HK-2 (cell line): Measurements from ENCODE around the gene HES3.
A peak's percentile ranks its signal among the peaks of the same experiment; 100 is the strongest.

Source experiments
- DNase-seq: peaks from one replicate; pipeline ENCODE4 v3.0.0-alpha.2; 2018; ENCODE audit not compliant: unreplicated experiment

Gene HES3

DNA sequence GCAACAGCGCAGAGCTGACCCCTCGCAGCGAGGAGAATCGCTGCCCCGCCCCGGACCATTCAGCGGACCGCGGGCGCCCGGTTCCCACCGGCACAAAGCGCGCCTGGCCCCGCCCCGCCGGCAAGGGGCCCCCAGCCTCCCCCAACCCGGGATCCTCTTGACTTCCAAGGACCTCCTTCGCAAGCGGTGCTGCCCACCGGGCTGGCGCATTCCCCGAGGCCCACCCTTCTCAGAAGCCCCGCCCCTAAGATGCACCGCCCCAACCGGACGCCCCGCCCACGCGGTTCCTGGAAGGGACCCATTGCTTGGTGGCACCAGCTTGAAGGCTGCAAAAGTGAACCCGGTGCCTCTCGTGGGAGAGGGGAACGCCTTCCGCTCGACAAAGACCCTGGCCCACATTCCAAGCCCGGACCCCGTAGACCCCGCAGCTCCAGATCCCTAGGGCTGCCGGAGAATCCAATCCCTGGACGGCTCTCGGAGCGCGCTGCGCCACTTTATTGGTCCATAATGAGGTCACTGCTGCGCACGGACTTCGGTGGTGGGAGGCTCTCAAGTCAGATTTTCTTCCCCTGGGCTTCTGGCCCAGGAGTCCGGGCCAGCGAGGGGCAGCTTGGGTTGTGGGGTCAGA is 2.0 kb downstream of the HES3 start:
- no peak for DNase-seq

DNA sequence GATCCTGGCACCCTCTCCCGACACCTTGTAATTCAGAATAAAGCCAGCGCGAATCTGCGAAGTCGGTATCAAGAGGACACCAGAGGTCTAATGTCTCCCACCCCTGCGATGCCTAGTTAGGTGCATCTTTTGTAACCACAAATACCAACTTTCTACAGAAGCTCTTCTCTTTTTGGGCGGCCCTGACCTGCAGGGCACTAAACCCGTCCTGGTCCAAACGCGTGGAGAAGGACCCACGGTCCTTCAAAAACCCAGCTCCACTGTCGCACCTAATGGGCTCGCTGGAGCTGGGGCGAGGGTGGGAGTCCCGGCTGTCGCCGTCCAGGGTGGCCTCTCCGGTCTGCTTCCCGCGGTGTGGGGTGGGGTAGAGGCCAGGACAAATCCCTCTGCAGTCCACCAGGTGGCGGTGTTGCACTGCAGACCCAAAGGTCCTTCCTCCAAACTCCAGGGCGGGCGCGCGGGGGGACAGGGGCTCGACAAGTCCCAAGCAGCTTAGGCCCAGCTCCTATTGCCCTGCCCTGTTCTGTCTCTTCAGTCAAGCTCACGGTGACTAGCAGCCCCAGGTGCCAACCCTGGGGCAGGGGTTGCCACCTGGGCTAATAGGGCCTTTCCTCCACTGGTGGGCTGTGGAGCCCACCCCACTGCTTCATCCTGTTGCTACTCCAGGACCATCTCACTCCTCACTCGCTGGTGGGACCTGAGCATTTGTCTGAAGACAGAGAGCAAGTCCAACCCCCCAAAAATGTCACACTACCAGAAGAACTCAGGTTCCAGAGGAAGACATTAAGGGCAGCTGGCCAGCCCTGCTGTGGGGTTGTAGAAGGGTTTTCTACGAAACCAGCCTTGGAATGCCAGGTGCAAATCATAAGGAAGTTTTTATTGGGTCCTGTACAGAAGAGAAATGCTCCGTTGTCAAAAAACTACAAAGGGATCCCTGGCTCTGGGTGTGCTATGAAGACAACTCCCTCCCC is 2.8 kb downstream of the HES3 start:
- peak; percentile 79 for DNase-seq

DNA sequence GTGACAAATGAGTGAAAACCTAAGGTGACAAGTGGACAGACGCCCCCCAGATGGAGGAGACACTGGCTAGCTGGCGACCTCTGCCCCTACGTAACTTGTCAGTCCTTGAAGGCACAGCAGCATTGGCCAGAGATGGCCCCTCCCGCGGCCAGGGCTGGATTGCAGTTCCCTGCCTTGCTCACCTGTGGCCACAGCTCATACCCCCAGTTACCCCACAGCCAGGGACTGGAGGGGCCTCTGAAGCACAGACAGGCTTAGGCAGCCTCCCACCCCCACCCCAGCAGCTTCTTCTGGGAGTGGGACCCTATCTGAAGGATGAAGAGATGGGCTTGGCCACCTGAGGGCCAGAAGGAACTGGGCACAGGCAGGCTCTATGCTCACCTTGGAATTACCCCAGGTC is 3.7 kb downstream of the HES3 start:
- no peak for DNase-seq

DNA sequence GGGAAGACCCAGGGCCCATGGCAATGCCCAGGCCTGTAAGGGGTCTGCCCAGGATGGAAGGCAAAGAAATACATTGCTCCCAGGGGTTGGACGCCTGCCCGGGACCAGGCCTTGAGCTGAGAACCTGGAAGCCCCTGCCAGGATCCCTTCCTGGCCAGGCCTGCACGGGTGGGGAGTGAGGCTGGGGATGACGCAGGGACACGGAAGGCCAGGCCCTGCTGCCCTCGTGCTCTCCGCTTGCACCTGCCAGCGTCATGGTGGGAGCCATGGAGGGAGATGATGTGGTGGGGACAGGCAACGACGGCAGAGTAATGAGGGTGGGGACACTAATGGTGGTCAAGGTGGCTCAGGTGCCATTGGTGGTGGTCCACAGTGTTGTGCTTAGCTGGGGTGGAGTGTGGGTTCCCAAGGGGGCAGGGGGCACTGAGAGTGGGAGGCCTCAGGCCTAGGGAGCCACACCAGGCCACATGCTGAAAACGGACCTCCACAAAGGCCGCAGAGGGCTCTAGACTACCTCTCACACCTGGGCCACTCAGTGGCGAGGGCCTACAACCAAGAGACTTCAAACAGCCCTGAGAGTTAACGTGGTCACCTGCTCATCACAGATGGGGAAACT is 4.3 kb downstream of the HES3 start:
- DNase-seq: no peak

DNA sequence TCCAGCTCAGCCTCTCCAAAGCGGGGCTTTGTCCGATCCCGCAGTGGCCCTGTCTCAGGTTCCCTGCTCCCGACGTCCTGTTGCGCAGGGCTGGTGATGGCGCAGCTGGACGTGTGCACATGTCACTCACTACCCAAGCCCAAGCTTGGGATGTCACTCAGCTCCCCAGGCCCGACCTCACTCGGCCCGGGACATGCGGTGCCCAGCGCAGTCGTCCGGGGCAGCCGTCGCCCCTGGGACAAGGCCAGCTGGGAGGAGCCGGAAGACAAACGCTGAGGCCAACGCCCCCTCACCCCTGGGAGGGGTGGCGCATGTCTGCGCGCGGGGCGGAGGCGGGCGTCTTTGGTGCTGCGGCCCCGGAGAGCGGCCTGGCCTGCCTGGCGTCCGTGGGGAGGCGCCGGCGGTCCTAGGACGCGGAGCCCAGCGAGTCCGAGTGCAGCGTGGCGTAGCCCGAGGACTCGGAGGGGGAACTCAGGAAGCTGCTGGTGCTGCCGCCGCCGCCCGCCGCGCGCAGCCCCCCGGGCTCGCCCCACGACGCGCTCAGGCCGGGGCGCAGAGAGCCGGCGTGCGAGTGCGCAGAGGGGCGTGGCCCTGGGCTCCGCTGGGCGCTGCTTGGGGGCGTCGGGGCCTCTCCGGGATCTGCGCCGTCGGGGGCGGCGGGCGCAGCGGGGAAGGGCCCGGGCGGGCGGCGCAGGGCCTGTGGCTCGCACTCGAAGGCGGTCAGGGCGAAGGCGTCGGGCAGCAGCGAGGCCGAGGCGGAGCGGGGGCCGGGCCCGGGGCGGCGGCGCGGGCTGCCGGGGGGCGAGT is 5.2 kb downstream of the HES3 start:
- DNase-seq: no peak

DNA sequence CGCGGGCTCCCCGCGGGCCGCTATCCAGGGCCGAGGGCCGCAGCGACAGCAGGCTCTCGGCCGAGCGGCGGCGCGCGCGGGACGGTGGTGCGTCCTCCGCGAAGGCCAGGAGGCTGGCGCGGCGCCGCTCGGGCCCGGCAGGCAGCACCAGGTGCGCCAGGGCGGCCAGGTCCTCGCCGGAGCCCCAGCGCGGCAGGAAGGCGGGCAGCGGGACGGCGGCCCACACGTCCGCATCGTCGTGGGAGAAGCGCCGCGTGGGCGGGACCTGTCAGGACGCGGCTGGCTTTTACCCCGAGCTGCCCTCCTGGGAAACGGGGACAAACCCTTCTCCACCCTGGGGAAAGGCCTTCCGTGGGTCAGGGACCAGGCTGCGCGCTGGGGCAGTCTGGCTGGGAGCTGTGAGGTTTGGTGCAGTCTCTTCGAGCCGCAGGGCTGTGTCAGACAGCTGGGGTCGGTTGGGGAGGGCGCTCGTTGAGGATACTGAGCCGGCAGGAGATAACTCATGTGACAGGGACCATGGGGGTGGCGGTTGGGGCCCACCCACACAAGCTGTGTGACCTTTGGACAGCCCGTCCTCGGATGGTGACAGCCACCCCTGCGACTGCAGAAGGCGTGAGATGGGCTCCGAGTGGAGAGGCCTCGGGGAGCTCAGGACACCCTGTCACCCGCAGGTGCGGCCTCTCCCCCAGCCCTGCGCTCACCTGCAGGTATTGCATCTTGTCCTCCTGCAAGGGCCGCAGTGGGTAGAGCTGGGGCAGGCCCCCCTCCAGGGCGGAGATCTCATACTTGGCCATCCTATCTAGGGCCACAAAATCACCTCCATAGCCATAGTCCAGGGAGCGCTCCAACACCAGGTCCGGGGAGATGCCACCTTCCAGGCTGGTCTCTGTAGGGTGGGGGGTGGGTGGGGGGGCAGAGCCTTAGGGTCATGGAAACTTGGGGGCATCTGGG is 6.0 kb downstream of the HES3 start:
- no peak for DNase-seq

DNA sequence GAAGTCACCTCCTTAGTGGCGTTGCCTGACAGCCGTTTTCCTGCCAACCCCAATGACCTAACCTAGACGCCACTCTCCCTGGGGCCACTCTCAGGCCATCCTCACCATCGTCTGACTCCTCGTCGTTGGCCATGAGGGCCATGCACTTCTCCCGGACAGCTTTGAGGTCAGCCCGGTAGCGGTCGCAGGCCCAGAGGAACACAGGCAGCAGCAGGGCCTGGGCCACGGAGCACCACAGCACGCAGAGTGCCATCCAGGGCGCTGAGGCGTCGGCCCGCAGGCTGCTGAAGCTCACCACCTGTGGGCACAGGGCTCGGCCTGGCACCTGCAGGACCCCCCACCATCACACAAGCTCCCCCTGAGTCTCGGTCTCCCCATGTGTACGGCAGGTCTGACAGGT is 7.3 kb downstream of the HES3 start:
- DNase-seq: no peak

DNA sequence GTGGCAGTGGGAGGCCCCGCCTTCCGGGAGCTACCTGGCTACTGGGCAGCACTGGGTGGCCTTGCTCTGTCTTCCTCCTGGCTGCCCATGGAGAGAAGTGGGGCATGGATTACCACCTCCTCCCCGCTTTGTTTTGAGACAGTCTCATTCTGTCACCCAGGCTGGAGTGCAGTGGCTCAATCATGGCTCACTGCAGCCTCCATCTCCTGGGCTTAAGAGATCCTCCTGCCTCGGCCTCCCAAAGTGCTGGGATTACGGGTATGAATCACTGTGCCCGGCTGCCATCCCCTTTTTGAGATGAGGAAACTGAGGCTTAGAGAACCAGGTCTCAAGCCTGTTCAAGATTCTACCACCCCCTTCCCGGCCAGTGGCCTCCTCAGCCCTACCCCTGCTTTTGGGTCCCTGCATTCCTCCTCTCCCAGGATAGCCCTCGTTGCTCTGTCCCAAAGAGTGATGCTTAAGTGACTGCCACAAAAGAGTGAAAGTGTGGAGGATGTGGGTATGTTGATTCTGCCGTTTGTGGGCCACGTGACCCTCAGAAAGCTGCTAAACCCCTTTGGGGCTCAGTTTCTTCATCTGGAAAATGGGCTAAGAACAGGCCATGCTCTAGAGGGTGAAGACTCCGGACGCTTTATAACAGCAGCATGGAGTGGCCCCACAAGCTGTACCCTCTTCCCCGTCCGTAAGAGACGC is 7.8 kb downstream of the HES3 start:
- DNase-seq: no peak

DNA sequence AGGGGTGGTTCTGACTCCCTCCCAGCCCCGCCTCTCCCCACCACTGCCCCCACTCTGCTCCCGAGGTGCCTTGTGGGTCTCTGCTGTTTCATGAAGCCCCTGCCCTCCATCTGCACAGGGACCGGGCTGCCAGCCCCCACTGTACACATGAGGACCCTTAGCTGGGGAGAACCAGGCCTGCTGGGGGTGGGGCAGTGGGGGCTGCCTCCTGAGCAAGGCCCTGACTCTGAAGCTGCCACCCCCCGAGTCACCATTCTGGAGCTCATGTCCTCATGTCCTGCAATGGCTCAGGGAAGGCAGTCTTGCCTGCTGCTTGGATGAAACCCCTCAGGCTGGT is 8.4 kb downstream of the HES3 start:
- no peak for DNase-seq

DNA sequence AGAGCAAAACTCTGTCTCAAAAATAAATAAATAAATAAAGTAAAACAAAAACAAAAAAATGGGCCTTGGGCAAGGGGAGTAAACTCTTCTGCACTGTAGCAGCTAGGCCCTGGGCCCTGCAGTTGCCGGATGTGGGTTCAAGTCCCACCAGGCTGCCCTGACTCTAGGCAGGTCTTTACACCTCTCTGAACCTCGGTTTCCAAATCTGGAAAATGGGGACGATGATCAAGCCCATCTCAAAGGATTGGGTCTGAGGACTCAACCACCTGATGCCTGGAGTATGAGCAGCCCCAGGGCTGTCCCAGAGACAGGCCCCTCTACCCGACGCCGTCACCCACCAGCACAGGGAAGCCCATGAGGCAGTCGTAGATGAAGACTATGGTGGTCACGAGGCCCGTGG is 9.4 kb downstream of the HES3 start:
- DNase-seq: no peak

DNA sequence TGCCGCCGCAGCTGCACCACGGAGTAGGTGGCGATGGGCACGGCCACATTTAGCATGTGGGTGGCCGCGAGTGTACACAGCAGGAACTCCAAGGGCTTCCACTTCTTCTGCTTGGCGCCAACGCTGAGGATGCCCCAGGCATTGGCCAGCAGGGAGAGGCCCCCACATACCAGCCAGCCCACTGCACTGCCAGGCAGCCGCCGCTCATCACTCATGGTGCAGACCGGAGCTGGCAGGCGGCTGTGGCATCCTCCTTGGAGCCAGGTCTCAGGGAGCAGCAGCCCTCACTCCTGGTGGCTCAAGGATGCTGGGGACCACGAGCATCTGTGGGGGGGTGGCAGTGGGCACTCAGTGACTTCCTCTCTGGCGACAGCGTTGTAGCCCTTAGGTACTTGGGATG is 10.7 kb downstream of the HES3 start:
- DNase-seq: no peak

DNA sequence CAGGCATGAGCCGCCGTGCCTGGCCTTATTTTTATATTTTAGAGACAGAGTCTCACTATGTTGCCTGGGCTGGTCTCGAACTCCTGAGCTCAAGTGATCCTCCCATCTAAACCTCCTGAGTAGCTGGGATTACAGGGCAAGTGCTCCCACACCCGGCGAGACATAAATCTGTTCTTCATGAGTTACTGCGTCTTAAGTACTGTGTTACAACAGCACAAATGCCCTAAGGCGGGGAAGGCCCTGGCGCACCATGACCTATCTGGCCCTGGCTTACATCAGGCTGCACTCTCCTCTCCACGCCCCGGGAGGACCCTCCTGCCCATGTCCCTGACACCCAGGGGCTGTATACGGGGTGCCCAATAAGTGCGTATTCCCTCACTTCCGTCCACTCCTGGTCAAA is 12.7 kb downstream of the HES3 start:
- DNase-seq: no peak

DNA sequence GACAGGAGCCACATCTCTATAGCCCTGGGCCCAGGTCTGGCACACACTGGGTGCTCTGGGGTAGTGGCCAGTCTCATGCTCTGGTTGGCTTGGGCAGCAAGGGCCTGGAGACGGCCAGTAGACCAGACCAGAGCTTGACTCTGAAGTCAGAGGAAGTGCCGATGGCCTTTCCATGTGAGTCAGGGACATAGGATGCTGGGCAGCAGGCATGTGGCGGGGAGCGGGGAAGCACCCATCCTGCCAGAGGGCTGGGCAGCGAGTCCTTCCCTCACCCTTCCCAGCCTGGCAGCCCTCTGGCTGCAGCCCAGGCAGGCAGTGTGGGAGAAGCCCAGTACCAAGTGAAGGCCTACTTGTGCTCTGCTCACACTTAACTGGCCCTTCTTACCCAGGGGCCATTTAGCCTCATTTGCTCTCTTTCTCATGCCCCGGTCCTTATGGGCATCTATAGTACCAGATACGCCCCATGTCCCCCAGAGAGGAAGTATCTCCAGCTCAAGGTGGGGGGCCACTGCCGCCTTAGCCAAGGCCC is 13.6 kb downstream of the HES3 start:
- no peak for DNase-seq

DNA sequence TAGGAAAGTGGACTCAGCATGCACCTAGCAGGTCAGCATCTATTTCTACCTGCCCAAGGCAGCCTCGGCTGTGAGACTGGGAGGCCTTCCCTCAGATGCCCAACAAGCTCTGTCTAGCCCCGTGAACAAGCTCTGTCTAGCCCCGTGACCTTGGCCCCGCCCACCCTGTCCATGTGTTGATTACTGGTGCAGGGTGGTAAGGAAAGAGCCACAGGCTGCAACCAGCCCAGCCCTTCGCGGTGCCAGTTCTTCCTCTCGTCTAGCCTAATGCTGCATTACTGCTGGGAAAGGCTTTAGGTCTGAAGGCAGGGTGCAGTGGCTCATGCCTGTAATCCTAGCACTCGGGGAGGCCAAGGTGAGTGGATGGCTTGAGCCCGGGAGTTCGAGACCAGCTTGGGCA is 14.7 kb downstream of the HES3 start:
- DNase-seq: no peak

DNA sequence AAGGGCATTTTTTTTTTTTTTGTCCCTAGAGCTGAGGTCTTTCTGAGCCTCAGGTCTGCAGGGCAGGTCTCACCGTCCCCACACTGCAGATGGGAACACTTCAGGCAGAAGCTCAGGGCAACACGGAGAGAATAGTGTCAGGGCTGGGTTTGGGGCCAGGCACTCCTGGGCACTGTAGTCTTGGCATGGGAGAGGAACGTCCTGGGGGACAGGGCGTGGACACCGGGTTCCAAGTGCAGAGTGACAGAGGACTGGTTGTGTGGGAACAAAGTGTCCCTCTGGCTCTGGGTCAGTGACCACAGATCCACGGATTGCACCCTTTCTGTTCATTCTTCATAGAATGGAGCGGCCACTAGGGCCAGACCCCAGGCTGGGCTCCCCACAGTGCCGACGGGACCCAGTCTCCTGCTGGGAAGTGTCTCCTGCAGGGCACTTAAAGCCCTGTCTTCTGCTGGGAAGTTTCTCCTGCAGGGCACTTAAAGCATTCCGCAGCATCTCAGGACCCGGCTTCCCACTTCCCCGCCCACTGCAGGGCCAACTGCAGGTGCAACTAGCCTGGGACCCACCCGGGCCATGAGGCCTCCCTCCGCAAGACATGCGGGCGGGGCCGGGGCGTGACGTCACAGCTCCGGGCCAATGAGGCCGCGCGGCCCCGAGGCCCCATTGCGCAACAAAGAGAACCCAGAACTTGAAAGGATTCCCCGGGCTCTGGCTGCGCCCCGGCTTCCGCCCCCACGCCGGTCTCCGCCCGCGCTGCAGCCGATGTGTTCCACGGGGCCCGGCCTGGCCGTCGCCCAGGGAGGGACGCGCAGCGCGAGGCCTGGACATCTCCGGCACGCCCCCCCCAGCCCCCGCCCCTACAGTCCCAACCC is 15.7 kb downstream of the HES3 start:
- peak; percentile 63 for DNase-seq

DNA sequence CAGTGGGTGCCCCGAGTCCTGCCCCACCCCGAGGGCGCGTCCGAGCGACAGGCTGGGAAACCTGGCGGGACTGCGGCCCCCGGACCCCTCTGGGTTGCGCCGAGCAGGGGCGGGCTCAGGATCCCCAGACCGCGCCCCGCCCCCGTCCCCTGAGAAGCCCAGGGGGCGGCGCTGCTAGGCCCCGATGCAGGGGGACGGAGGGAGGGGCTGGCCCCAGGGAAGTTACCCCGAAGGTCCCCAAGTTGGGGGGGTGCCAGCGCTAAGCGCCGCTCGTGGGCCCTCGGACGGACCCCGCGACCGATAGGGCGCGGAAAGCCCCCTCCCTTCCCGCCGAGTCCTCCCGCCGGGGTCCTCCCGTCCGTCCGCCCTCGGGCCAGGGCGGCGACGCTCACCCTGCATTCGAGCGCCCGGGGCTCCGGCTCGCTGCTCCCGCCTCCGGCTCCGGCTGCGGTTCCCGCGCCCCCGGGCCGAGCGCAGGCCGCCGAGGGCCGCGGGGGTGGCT is 16.5 kb downstream of the HES3 start:
- no peak for DNase-seq

DNA sequence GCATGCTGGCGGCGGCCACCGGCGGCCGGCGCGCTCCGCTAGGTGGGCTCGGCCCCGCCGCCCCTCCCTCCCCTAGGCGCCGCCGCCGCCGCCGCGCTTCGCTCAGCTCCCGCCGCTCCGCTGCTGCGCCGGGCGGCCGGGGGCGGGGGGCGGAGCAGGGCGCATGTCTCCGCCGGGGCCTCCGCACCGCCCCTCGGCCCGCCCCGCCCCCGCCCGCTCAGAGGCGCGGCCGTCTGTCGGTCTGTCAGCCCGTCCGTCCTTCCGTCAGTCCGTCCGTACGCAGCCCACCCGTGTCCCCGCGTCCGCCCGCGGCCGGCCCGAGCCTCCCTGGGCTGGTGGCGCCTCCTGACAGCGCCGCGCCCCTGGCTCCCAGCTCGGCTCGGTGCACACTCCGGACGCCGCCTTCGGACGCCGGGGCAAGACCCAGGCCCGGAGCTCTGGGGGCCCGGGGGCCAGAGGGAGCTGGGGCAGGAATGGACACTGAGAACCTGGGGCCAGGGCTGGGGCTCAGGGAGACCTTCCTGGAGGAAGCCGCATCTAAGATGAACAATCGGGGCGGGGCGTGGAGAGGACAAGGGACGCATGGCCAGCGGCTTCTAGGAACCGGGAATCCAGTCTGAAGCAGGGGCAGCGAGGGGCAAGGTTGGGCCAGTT is 17.1 kb downstream of the HES3 start, which contains the start of gene GPR153:
Gene GPR153, minus strand, starts transcription at position 138 of the 654 bp plus-strand sequence. CDS start 6,193 bp downstream, outside the sequence.
- no peak for DNase-seq

DNA sequence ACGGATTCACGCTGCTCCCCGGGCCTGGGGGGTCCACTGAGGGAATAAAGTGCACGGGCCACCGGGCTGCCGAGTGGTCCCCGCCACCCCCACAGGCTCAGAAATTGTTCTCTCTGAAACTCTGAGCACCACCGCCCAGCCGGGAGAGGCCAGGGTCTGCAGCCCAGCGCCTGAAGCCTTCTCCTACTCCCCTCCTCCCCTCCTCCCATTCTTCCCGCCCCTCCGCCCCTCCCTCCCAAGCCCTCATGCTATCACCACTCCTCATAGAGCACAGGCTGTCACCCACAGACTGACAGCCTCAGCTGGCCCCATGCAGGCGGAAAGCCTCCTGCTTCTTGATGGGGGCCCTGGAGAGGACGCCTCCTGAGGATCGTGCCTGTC is 17.6 kb downstream of the HES3 start:
- no peak for DNase-seq
